ENCODE data around the gene PHKG2.

PHKG2 gene

DNA sequence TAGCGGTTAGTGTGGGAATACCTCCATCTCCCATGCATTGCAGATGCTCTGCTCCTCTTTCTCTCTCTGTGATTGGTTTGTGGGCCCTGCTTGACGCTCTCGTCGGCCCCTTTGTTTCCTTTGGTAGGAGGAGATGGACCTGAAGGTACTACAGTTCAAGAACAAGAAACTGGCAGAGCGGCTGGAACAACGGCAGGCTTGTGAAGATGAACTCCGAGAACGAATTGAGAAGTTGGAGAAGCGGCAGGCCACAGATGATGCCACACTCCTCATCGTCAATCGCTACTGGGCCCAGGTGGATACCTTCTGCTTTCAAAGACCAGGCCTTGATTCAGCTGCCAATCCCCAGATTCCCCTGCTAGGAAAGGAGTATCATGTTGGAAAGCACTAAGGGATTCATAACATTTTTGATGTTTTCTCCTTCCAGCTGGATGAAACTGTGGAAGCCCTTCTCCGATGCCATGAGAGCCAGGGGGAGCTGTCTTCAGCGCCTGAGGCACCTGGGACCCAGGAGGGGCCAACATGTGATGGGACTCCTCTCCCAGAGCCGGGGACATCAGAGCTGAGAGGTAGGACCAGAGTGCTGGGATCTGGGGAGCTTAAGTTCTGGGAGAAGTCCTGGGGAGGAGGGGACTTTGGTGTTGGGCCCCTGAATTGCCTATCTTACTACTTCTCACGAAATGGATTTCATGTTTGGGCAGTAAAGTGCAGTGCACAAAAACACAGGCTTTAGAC lies 14.9 kb downstream of the PHKG2 start:
- Histone ChIP-seq H3K4me3 (IDR thresholded peaks at IDR 0.05; ENCODE audit: insufficient read depth, low read depth, low read length) (no peak overlapping the region), H3K27me3 (ENCODE audit: insufficient read depth, low read depth) (no peaks in the 10 kb centered on the region), H2AFZ (ENCODE audit: low read depth) (no peak overlapping the region), H3K79me2 (ENCODE audit: insufficient read depth, low read depth) (peaks cover 19% of the 10 kb centered on the region), H3K27ac (peak overlapping the region; percentile 34; the same call in 1 of the 2 replicates), H3K4me1 (ENCODE audit: low read depth, poor library complexity, severe bottlenecking) (peaks cover 21% of the 10 kb centered on the region), H3K4me2 (peak overlapping the region; percentile 95), H3K36me3 (ENCODE audit: insufficient read depth) (peaks cover 11% of the 10 kb centered on the region), H4K20me1 (ENCODE audit: insufficient read depth) (no peaks in the 10 kb centered on the region), H3K9ac (peak overlapping the region; percentile 54; the same call in 1 of the 2 replicates)
- TF ChIP-seq, protein P1, sequence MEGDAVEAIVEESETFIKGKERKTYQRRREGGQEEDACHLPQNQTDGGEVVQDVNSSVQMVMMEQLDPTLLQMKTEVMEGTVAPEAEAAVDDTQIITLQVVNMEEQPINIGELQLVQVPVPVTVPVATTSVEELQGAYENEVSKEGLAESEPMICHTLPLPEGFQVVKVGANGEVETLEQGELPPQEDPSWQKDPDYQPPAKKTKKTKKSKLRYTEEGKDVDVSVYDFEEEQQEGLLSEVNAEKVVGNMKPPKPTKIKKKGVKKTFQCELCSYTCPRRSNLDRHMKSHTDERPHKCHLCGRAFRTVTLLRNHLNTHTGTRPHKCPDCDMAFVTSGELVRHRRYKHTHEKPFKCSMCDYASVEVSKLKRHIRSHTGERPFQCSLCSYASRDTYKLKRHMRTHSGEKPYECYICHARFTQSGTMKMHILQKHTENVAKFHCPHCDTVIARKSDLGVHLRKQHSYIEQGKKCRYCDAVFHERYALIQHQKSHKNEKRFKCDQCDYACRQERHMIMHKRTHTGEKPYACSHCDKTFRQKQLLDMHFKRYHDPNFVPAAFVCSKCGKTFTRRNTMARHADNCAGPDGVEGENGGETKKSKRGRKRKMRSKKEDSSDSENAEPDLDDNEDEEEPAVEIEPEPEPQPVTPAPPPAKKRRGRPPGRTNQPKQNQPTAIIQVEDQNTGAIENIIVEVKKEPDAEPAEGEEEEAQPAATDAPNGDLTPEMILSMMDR (conservative IDR thresholded peaks at IDR 0.05; ENCODE audit: low read depth, low read length) = no peak

DNA sequence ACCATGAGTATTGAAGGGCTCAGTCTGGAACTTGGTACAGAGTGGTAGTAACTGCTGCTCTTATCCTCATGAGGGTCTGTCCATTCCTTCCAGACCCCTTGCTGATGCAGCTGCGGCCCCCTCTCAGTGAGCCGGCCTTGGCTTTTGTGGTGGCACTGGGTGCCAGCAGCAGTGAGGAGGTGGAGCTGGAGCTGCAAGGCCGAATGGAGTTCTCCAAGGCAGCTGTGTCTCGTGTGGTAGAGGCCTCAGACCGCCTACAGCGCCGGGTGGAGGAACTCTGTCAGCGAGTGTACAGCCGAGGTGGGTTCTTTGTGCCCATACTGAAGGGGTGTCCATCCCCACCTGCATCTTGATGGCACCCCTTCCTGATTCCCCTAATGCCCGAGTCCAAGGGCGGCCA lies 15.9 kb downstream of the PHKG2 start:
- no peak overlapping the region for H3K9ac ChIP-seq
- 0 out of 2 replicates have a peak overlapping the region, but pooled peaks have one; percentile 95 for H3K4me2 ChIP-seq
- no peak overlapping the region for H3K4me3 ChIP-seq (IDR thresholded peaks at IDR 0.05; ENCODE audit: insufficient read depth, low read depth, low read length)
- H3K79me2 ChIP-seq (ENCODE audit: insufficient read depth, low read depth) = peaks cover 19% of the 10 kb centered on the region
- H3K4me1 ChIP-seq (ENCODE audit: low read depth, poor library complexity, severe bottlenecking) = peaks cover 21% of the 10 kb centered on the region
- TF ChIP-seq, protein P1 (conservative IDR thresholded peaks at IDR 0.05; ENCODE audit: low read depth, low read length) = no peak
- H3K27me3 ChIP-seq (ENCODE audit: insufficient read depth, low read depth) = no peaks in the 10 kb centered on the region
- H4K20me1 ChIP-seq (ENCODE audit: insufficient read depth) = no peaks in the 10 kb centered on the region
- no peak overlapping the region for H2AFZ ChIP-seq (ENCODE audit: low read depth)
- peaks cover 17% of the 10 kb centered on the region for H3K36me3 ChIP-seq (ENCODE audit: insufficient read depth)
- no peak overlapping the region for H3K27ac ChIP-seq

DNA sequence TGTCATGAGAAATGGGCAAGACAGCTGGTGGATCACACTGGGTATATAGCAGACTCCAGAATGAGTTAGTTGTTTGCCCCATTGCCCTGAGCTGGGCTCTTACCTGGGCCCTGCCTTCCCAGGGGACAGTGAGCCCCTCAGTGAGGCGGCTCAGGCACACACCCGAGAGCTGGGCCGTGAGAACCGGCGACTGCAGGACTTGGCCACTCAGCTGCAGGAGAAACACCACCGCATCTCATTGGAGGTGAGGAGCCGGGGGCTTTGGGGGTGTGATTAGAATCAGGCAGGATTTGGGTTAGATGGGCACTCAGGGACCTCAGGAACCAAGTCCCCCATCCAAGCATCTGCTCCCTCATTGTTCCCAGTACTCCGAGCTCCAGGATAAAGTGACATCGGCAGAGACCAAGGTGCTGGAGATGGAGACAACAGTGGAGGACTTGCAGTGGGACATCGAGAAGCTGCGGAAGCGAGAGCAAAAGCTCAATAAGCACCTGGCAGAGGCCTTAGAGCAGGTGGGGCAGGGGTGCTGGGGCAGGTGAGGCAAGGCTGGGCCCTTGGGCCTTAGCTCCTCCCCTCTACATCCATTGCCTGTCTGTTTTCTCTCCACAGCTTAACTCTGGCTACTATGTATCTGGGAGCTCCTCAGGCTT lies 16.7 kb downstream of the PHKG2 start:
- no peak overlapping the region for H3K4me3 ChIP-seq (IDR thresholded peaks at IDR 0.05; ENCODE audit: insufficient read depth, low read depth, low read length)
- H3K9ac ChIP-seq = no peak overlapping the region
- no peaks in the 10 kb centered on the region for H4K20me1 ChIP-seq (ENCODE audit: insufficient read depth)
- H2AFZ ChIP-seq (ENCODE audit: low read depth) = no peak overlapping the region
- H3K36me3 ChIP-seq (ENCODE audit: insufficient read depth) = peaks cover 24% of the 10 kb centered on the region
- no peak overlapping the region for H3K4me2 ChIP-seq
- peaks cover 21% of the 10 kb centered on the region for H3K4me1 ChIP-seq (ENCODE audit: low read depth, poor library complexity, severe bottlenecking)
- TF ChIP-seq, protein P1 (conservative IDR thresholded peaks at IDR 0.05; ENCODE audit: low read depth, low read length) = no peak
- H3K27ac ChIP-seq = no peak overlapping the region
- H3K79me2 ChIP-seq (ENCODE audit: insufficient read depth, low read depth) = peaks cover 19% of the 10 kb centered on the region
- H3K27me3 ChIP-seq (ENCODE audit: insufficient read depth, low read depth) = no peaks in the 10 kb centered on the region

DNA sequence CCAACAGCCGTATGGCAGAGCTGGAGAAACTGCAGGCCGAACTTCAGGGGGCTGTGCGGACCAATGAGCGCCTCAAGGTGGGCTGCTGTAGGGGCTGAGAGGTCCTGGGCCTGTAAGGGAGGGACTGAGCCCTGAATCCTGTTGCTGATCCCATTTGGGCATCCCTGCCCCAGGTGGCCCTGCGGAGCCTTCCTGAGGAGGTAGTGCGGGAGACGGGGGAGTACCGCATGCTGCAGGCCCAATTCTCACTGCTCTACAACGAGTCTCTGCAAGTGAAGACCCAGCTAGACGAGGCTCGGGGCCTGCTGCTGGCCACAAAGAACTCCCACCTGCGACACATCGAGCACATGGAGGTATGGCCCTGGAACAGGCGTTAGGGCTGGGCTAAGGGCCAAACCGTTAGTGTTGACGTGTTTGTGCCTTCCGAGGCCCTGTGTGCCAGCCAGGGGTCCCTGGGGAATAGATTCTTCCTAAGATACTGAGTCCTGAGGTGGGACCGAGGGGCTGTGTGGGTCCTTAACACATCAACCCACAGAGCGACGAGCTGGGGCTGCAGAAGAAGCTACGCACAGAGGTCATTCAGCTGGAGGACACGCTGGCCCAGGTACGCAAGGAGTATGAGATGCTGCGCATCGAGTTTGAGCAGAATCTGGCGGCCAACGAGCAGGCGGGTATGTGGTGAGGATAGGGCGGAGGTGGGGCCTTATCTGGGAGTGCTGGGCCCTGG lies 18.1 kb downstream of the PHKG2 start:
- Histone ChIP-seq H3K9ac (no peak overlapping the region), H3K4me2 (no peak overlapping the region), H3K4me1 (ENCODE audit: low read depth, poor library complexity, severe bottlenecking) (peaks cover 13% of the 10 kb centered on the region), H2AFZ (ENCODE audit: low read depth) (no peak overlapping the region), H3K36me3 (ENCODE audit: insufficient read depth) (peaks cover 24% of the 10 kb centered on the region), H3K27ac (no peak overlapping the region), H3K79me2 (ENCODE audit: insufficient read depth, low read depth) (peaks cover 19% of the 10 kb centered on the region), H3K4me3 (IDR thresholded peaks at IDR 0.05; ENCODE audit: insufficient read depth, low read depth, low read length) (no peak overlapping the region), H4K20me1 (ENCODE audit: insufficient read depth) (no peaks in the 10 kb centered on the region), H3K27me3 (ENCODE audit: insufficient read depth, low read depth) (no peaks in the 10 kb centered on the region)
- TF ChIP-seq, protein P1 (conservative IDR thresholded peaks at IDR 0.05; ENCODE audit: low read depth, low read length) = no peak

Data from KMS-11 (cell line).